HPDE6-E6E7 (cell line): ENCODE results near the gene ZYG11B.
A peak's percentile ranks its signal among the peaks of the same experiment; 100 is the strongest.
"Not testable (repeated sequence)": the region's sequence is repeated elsewhere in the genome, so short reads cannot be mapped to it uniquely, and the experiment has no call there.

Source experiments
- DNase-seq: peaks from one replicate; pipeline ENCODE4 v3.0.0; 2011; ENCODE audit warnings: missing footprints; ENCODE audit errors: extremely low spot score

ZYG11B gene

DNA sequence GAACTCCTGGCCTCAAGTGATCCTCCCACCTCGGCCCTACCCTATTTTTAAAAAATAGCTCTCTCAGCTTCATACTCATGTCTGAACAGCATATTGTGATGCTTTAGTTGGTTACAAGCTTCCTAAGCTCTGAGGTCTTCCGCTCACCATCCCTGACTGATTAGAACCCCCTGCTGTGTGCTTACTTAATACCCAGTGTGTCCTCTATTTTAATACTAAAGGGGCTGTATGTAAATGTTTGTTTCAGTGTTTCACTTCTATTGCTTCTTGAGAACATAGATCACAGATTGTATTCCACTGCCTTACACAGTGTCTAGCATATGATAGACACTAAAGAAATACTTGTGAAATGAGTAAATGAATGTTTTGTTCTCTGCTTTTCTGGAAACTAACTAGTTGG is 29.8 kb downstream of the ZYG11B start:
- no peak for DNase-seq

- no peak for DNase-seq
Observed at GRCh38 chr1:52759908-52760307, 33.7 kb downstream of the ZYG11B start.

DNA sequence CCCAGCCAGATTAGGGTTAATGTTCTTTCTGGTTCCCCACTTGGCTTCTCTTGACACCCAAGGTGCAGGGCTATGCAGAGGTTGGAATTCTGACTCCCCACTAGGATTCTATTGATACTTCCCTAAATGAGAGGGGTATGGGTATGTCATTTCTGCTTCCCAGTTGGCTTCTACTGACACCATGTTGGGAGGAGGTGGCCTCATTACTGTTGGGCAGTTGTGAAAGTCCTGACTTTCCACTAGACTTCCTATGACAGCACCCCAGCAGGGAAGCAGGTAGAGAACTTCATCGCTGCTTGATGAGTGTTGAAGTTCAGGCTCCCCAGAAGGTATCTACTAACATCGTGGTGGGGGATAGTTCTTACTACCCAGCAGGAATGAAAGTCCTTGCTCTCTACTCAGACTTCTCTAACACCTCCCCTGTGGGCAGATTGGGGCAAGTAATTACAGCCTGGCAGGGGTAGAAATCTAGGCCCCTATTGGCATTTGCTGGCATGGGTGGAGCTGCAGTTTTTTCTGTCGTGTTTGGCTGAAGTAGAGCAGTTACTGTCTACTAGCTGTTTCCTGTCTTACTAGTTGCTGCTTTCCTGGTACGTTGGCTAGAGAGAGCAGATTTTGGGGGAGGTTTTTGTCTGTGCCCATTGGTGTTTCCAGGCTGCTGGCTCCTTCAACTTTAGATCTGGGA is 41.5 kb downstream of the ZYG11B start:
- no peak for DNase-seq

- DNase-seq: no peak
Observed at GRCh38 chr1:52769346-52770033, 43.2 kb downstream of the ZYG11B start.

- no peak for DNase-seq
Observed at GRCh38 chr1:52771384-52771783, 45.1 kb downstream of the ZYG11B start.

DNA sequence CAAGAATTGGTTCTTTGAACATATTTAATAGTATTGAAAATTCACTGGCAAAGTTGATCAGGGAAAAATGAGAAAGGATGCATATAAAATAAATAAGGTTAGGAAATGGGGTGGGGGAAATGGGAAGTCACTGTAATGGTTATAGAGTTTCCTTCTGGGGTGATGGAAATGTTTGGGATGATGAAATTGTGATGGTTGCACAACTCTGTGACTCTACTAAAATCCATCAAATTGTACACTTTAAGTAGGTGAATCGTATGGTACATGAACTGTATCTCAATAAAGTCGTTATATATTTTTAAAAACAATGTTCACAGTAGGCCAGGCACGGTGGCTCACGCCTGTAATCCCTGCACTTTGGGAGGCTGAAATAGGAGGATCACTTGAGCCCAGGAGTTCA is 59.9 kb downstream of the ZYG11B start:
- DNase-seq: no peak

DNA sequence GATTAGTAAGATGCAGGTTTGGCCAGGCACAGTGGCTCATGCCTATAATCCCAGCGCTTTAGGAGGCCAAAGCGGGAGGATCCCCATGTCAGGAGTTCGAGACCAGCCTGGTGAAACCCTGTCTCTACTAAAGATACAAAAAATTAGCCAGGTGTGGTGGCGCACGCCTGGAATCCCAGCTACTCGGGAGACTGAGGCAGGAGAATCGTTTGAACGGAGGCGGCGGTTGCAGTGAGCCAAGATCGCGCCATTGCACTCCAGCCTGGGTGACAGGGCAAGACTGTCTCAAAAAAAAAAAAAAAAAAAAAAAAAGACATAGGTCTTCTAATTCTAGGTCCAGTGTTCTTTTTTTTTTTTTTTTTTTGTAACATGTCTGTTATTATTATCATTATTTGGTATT is 64.2 kb downstream of the ZYG11B start:
- not testable (repeated sequence) for DNase-seq

DNA sequence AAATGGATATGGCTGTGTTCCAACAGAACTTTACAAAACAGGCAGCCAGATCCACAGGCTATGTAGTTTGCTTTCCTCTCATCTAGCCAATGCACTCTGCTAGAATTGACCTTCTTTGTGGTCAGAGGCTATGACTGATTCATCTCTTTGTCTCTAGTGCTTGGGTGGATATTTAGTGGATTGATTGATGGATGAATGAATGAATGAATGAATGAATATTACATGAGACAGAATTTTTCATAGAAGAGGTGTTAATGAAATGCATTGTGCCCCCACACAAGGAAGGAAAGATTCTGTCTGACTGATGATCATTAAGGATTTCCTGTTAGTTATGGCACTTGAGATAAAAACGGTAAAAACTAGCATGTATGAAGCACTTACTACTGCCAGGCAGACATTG is 65.8 kb downstream of the ZYG11B start:
- no peak for DNase-seq

DNA sequence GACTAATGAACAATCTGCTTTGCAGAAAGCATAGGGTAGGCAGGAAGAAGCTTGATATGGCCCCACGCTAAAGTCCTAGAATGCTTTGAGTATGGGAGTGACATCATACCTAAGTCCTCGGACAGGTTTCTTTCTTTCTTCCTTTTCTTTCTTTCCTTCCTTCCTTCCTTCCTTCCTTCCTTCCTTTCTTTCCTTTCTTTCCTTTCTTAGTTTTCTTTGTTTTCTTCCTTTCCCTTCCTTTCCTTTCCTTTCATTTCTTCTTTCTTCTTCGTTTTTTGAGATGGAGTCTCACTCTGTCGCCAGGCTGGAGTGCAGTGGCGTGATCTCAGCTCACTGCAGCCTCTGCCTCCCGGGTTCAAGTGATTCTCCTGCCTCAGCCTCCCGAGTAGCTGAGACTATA is 67.5 kb downstream of the ZYG11B start:
- DNase-seq: not testable (repeated sequence)

DNA sequence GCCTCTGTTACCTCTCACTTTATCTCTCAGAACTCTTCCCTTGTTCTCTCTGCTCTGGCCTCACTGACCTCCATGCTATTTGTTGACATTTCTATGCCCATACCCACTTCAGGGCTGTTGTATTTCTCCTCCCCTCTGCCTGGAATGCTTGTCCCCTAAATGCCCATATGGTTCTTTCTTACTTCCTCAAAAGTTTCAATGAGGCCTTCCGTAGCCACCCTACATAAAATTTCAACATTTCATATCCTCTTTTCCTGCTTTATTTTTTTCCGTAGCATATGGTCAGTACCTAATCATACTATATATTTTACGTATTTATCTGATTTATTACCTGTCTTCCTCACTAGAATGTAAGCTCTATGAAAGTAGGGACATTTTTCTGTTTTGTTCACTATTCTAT is 69.2 kb downstream of the ZYG11B start:
- no peak for DNase-seq

DNA sequence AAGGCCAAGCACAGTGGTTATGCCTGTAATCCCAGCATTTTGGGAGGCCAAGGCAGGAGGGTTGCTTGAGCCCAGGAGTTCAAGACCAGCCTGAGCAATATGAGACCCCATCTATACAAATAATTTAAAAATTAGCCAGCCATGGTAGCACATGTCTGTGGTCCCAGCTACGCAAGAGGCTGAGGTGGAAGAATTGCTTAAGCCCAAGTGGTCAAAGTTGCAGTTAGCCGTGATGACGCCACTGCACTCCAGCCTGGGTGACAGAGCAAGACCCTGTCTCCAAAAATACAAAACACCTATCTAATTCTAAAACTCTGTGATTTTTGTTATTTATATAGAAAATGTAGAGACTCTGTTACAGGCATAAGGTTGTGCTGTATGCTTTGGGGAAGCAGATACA is 72.1 kb downstream of the ZYG11B start:
- no peak for DNase-seq

- DNase-seq: no peak
Observed at GRCh38 chr1:52801011-52801410, 74.8 kb downstream of the ZYG11B start.

GRCh38 chr1:52804083-52804482 is 77.8 kb downstream of the ZYG11B start:
- DNase-seq: not testable (repeated sequence)

DNA sequence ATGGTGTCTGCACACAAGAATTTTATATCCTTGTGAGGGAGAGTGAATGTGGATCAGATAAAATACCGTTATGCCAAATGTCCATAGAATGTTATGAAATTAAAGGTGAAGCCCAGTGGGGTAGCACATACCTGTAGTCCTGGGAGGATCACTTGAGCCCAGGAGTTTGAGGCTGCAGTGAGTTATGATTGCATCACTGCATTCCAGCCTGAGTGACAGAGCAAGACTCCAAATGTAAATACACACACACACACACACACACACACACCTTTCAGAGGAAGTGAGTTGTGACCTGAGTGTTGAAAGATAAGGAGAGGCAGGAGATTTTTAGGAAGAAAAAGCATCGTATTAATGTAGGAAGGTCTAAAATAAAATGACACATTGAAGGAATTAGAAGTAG is 88.2 kb downstream of the ZYG11B start:
- DNase-seq: no peak

DNA sequence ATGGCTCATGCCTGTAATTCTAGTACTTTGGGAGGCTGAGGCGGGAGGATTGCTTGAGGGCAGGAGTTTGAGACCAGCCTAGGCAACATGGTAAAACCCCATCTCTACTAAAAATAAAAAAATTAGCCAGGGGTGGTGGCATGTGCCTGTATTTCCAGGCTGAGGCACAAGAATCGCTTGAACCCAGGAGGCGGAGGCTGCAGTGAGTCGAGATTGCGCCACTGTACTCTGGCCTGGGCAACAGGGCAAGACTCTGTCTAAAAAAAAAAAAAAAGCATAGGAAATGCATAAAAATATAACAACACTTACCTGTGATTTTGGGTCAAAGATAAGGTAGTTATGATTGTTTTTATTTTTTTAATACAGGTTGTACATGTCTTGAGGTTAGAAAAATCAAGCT is 94.6 kb downstream of the ZYG11B start:
- DNase-seq: not testable (repeated sequence)

DNA sequence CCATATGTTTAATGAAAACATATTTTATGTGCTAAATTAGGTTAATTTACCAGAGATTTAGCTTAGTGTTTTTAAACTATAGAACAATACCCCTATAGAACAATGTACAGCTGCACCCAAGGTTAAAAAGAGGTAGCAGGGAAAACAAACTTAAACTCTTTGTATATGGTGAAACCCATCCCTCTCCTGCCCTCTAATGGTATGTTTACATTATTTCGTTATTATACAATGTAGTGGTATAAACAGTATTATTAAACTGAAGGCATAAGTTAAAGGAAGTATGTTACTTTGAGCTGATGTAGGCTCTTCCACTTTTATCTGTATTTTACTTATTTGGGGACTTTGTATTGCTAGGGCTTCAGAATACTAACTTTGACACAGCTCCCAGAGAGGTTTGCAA is 99.6 kb downstream of the ZYG11B start:
- no peak for DNase-seq

DNA sequence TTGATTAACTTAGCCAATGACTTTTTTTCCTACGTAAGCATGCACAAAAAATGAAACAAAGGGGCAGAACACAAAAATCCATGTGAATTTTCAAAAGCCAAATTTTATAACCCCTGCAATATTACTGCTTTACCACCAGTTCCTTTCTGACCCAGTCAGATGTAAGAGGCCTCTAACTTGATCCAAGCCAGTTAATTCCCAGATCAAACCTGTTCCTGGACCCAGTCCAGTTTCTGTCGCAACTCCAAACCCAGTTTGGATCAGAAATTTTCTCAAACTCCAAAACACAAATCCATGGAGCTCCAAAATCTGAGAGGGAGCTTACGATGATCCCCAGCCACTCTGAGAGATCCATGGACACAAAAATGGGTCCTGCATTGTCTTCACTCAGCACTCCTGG is 108.5 kb downstream of the ZYG11B start:
- no peak for DNase-seq

DNA sequence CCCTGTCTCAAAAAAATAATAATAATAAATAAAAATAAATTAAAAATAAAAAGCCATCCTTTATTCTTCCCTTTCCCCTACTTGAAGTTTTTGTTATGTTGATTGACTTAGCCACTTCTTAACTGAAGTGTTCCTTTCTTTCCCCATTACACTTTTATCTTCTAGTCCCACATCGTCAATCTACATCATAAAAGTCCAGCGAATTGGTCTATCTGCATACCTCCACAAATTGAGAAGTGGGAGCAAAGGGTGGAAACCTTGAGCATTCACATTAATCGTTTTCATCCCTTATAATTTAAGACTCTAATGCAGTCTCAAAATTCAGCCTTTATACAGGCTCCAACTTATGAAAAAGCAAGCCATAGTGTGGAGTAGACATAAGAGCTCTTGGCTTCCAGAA is 109.8 kb downstream of the ZYG11B start:
- DNase-seq: no peak

- DNase-seq: not testable (repeated sequence)
Observed at GRCh38 chr1:52839175-52839574, 112.9 kb downstream of the ZYG11B start.

DNA sequence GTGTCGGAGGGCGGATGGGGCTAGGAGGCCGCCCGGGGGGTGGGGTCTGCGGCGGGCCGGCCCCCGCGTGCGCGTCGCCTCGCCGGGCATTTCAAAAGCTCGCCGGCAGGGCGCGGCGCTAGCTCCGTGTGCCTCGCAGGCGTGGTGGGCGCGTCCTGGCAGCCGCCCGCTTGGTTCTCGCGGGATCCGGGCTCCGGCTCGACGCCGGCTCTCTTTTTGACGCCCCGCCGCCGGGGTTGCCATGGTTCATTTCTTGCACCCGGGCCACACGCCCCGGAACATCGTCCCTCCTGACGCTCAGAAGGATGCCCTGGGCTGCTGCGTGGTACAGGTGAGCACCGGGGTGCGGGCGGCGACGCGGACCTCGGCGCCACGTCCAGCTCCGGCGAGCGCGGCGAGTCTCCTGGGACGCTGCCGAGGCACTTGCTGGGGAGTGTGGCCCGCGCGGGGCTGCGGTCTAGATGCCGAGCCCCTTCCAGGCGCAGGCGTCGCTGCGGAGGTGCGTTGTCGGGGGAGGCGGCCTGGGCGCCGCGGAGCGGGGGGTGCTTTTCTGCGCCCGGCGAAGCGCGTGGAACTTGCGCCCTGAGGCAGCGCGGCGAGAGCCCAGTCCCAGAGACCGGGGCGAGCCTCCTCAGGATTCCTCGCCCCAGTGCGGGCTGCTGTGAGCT is 116.5 kb downstream of the ZYG11B start, which contains the start of gene ZYG11A:
TSS of gene ZYG11A (plus strand) at position 118 of the 668 bp plus-strand sequence. CDS start at position 242, 124 bp downstream.
- DNase-seq: peak; percentile 90

GRCh38 chr1:52845119-52845518 is 118.9 kb downstream of the ZYG11B start:
- DNase-seq: not testable (repeated sequence)

GRCh38 chr1:52848423-52848822 is 122.2 kb downstream of the ZYG11B start:
- DNase-seq: no peak

- DNase-seq: no peak
Observed at GRCh38 chr1:52850951-52851350, 124.7 kb downstream of the ZYG11B start.
